Stimulated activated naive B cell treated with anti-CD40 and anti-IgM and Interleukin-4, amounts not matched to agents 10 μg/mL and 1 μg/mL and 100 μg/mL, for 72 hours (primary cell): Measurements from ENCODE around the gene RNU6-8.

Experiments
- ATAC-seq, 2 donors: fragments of 150-1000 bp; cut with Tn5 transposase; replicated peaks; 2 replicates each; pipeline ENCODE4 v1.10.0; 2021; ENCODE audit warnings: moderate library complexity in 1 of 2
- DNase-seq: peaks from one replicate; pipeline ENCODE4 v3.0.0; 2021
- H3K27ac Mint-ChIP-seq: one replicate; pipeline ENCODE4 v1.8.0; 2022; ENCODE audit warnings: mild to moderate bottlenecking, mixed read lengths
- H3K27me3 Mint-ChIP-seq, 2 donors: one replicate each; pipeline ENCODE4 v1.8.0; 2022; ENCODE audit warnings: mixed read lengths in 2 of 2
- H3K36me3 Mint-ChIP-seq, 2 donors: one replicate each; pipeline ENCODE4 v1.8.0; 2022; ENCODE audit warnings: mixed read lengths in 2 of 2, mild to moderate bottlenecking in 1 of 2
- H3K4me1 Mint-ChIP-seq, 2 donors: one replicate each; pipeline ENCODE4 v1.8.0; 2022; ENCODE audit warnings: mixed read lengths in 2 of 2, mild to moderate bottlenecking in 1 of 2
- H3K4me3 Mint-ChIP-seq, 2 donors: one replicate each; pipeline ENCODE4 v1.8.0; 2022; ENCODE audit warnings: mild to moderate bottlenecking in 2 of 2, mixed read lengths in 2 of 2, moderate library complexity in 1 of 2
- H3K9me3 Mint-ChIP-seq, 2 donors: one replicate each; pipeline ENCODE4 v1.8.0; 2022; ENCODE audit warnings: mixed read lengths in 2 of 2, mild to moderate bottlenecking in 1 of 2

RNU6-8 gene

GRCh38 chr14:32202998-32203882, at the start of gene RNU6-8:
Gene RNU6-8 (minus strand): TSS chr14:32203269.
- Mint-ChIP-seq H3K4me3 (peak within 1 kb of the TSS; percentile 93 to 95), H3K4me1 (peaks cover 46 to 66% of the 10 kb centered on the region in 2 donors), H3K9me3 (no peaks in the 10 kb centered on the region), H3K36me3 (no peaks in the 10 kb centered on the region), H3K27me3 (no peaks in the 10 kb centered on the region), H3K27ac (peak within 1 kb of the TSS; percentile 100)
- peak; percentile 70 to 73 for ATAC-seq
- peak; percentile 85 for DNase-seq

- Mint-ChIP-seq H3K4me1 (peaks cover 0 to 2% of the 10 kb centered on the region in 2 donors), H3K4me3 (no peak overlapping the region), H3K36me3 (no peaks in the 10 kb centered on the region), H3K27ac (no peak overlapping the region), H3K27me3 (no peaks in the 10 kb centered on the region), H3K9me3 (no peaks in the 10 kb centered on the region)
- ATAC-seq (peak; percentile 91 to 93), DNase-seq (peak; percentile 48)
Measured at GRCh38 chr14:32252030-32252670, 49.1 kb upstream of the RNU6-8 start.

- Mint-ChIP-seq H3K4me1 (peaks cover 0 to 2% of the 10 kb centered on the region in 2 donors), H3K27me3 (no peaks in the 10 kb centered on the region), H3K4me3 (no peak overlapping the region), H3K9me3 (no peaks in the 10 kb centered on the region), H3K36me3 (no peaks in the 10 kb centered on the region), H3K27ac (no peak overlapping the region)
- DNase-seq (no peak), ATAC-seq (no peak)
Measured at GRCh38 chr14:32251530-32251929, 48.5 kb upstream of the RNU6-8 start.

- no peaks in the 10 kb centered on the region for H3K27me3 Mint-ChIP-seq
- ATAC-seq (no peak), DNase-seq (no peak)
- no peaks in the 10 kb centered on the region for H3K9me3 Mint-ChIP-seq
- H3K4me1 Mint-ChIP-seq: peaks cover 0 to 2% of the 10 kb centered on the region in 2 donors
- H3K36me3 Mint-ChIP-seq: no peaks in the 10 kb centered on the region
- H3K4me3 Mint-ChIP-seq: no peak overlapping the region
- no peak overlapping the region for H3K27ac Mint-ChIP-seq
Measured at GRCh38 chr14:32250681-32251080, 47.6 kb upstream of the RNU6-8 start.

GRCh38 chr14:32249780-32250179, 46.7 kb upstream of the RNU6-8 start:
- no peak for DNase-seq
- Mint-ChIP-seq H3K4me3 (no peak overlapping the region), H3K9me3 (no peaks in the 10 kb centered on the region), H3K36me3 (no peaks in the 10 kb centered on the region), H3K27me3 (no peaks in the 10 kb centered on the region), H3K27ac (no peak overlapping the region), H3K4me1 (peaks cover 0 to 2% of the 10 kb centered on the region in 2 donors)
- no peak for ATAC-seq

- no peaks in the 10 kb centered on the region for H3K9me3 Mint-ChIP-seq
- no peak overlapping the region for H3K4me3 Mint-ChIP-seq
- H3K36me3 Mint-ChIP-seq: no peaks in the 10 kb centered on the region
- DNase-seq (no peak), ATAC-seq (no peak)
- peaks cover 0 to 2% of the 10 kb centered on the region in 2 donors for H3K4me1 Mint-ChIP-seq
- H3K27me3 Mint-ChIP-seq: no peaks in the 10 kb centered on the region
- H3K27ac Mint-ChIP-seq: no peak overlapping the region
Measured at GRCh38 chr14:32249371-32249770, 46.3 kb upstream of the RNU6-8 start.

GRCh38 chr14:32246751-32247150, 43.7 kb upstream of the RNU6-8 start:
- ATAC-seq (no peak), DNase-seq (no peak)
- peaks cover 0 to 2% of the 10 kb centered on the region in 2 donors for H3K4me1 Mint-ChIP-seq
- H3K4me3 Mint-ChIP-seq: no peak overlapping the region
- no peaks in the 10 kb centered on the region for H3K36me3 Mint-ChIP-seq
- H3K9me3 Mint-ChIP-seq: no peaks in the 10 kb centered on the region
- H3K27me3 Mint-ChIP-seq: peaks cover 0 to 7% of the 10 kb centered on the region in 2 donors
- no peak overlapping the region for H3K27ac Mint-ChIP-seq

GRCh38 chr14:32244404-32244803, 41.3 kb upstream of the RNU6-8 start:
- peak; percentile 61 to 65 for ATAC-seq
- no peak overlapping the region for H3K27ac Mint-ChIP-seq

GRCh38 chr14:32233260-32233659, 30.2 kb upstream of the RNU6-8 start:
- Mint-ChIP-seq H3K9me3 (no peaks in the 10 kb centered on the region), H3K4me3 (no peak overlapping the region), H3K27me3 (no peaks in the 10 kb centered on the region), H3K4me1 (peaks cover 1 to 12% of the 10 kb centered on the region in 2 donors), H3K27ac (no peak overlapping the region), H3K36me3 (no peaks in the 10 kb centered on the region)
- DNase-seq (no peak), ATAC-seq (peak; percentile 45 to 58)

More at GRCh38 chr14:32244404-32244803, 41.3 kb upstream of the RNU6-8 start:
- no peak overlapping the region for H3K4me3 Mint-ChIP-seq
- peaks cover under 1 to 6% of the 10 kb centered on the region in 2 donors for H3K36me3 Mint-ChIP-seq
- DNase-seq: no peak
- H3K4me1 Mint-ChIP-seq: no peaks in the 10 kb centered on the region
- peaks cover 13 to 15% of the 10 kb centered on the region in 2 donors for H3K27me3 Mint-ChIP-seq
- H3K9me3 Mint-ChIP-seq: peaks cover 0 to 4% of the 10 kb centered on the region in 2 donors

- Mint-ChIP-seq H3K9me3 (no peaks in the 10 kb centered on the region), H3K27me3 (no peaks in the 10 kb centered on the region), H3K4me1 (peaks cover 1 to 12% of the 10 kb centered on the region in 2 donors), H3K27ac (no peak overlapping the region), H3K4me3 (no peak overlapping the region), H3K36me3 (no peaks in the 10 kb centered on the region)
- no peak for DNase-seq
- no peak for ATAC-seq
Measured at GRCh38 chr14:32232481-32232880, 29.4 kb upstream of the RNU6-8 start.

GRCh38 chr14:32230695-32231280, 27.7 kb upstream of the RNU6-8 start:
- H3K27me3 Mint-ChIP-seq: no peaks in the 10 kb centered on the region
- H3K36me3 Mint-ChIP-seq: no peaks in the 10 kb centered on the region
- no peak overlapping the region for H3K4me3 Mint-ChIP-seq
- ATAC-seq (no peak), DNase-seq (no peak)
- no peak overlapping the region for H3K27ac Mint-ChIP-seq
- H3K4me1 Mint-ChIP-seq: peaks cover 3 to 12% of the 10 kb centered on the region in 2 donors
- no peaks in the 10 kb centered on the region for H3K9me3 Mint-ChIP-seq

GRCh38 chr14:32230181-32230580, 27.1 kb upstream of the RNU6-8 start:
- H3K36me3 Mint-ChIP-seq: no peaks in the 10 kb centered on the region
- H3K27ac Mint-ChIP-seq: no peak overlapping the region

GRCh38 chr14:32226056-32226455, 23.0 kb upstream of the RNU6-8 start:
- H3K4me1 Mint-ChIP-seq: peaks cover 5 to 6% of the 10 kb centered on the region in 2 donors
- H3K27me3 Mint-ChIP-seq: peaks cover 6 to 12% of the 10 kb centered on the region in 2 donors
- H3K9me3 Mint-ChIP-seq: no peaks in the 10 kb centered on the region
- H3K27ac Mint-ChIP-seq: no peak overlapping the region
- no peak for ATAC-seq
- H3K36me3 Mint-ChIP-seq: no peaks in the 10 kb centered on the region
- DNase-seq: no peak
- H3K4me3 Mint-ChIP-seq: no peak overlapping the region

More at GRCh38 chr14:32230181-32230580, 27.1 kb upstream of the RNU6-8 start:
- H3K4me3 Mint-ChIP-seq: no peak overlapping the region
- ATAC-seq (no peak), DNase-seq (no peak)
- no peaks in the 10 kb centered on the region for H3K27me3 Mint-ChIP-seq
- H3K9me3 Mint-ChIP-seq: no peaks in the 10 kb centered on the region
- H3K4me1 Mint-ChIP-seq: peaks cover 4 to 14% of the 10 kb centered on the region in 2 donors

GRCh38 chr14:32225378-32225920, 22.4 kb upstream of the RNU6-8 start:
- Mint-ChIP-seq H3K4me3 (no peak overlapping the region), H3K27ac (no peak overlapping the region), H3K4me1 (peaks cover 5 to 6% of the 10 kb centered on the region in 2 donors), H3K27me3 (peaks cover 6 to 12% of the 10 kb centered on the region in 2 donors), H3K9me3 (no peaks in the 10 kb centered on the region), H3K36me3 (no peaks in the 10 kb centered on the region)
- ATAC-seq: no peak
- no peak for DNase-seq
